Sigmoid colon (tissue), 4 donors: ENCODE data around the gene GDA.

Source experiments
- CTCF ChIP-seq, 4 experiments: fragments of 450-650 bp in 3 of 4; fragments of 200-600 bp in 1 of 4; IDR thresholded peaks; one replicate each; pipeline ENCODE4 v1.5.1; 2016 to 2019; ENCODE audit warnings: antibody characterized with exemption in 4 of 4, mild to moderate bottlenecking in 3 of 4, moderate library complexity in 2 of 4
- EP300 ChIP-seq, 4 donors: sonication (generic); formaldehyde crosslinking; IDR thresholded peaks; one replicate each; pipeline ENCODE4 v1.6.1; 2017; ENCODE audit warnings: antibody characterized with exemption in 4 of 4
- POLR2A ChIP-seq, 2 donors: fragments of 450-650 bp; IDR thresholded peaks; one replicate each; pipeline ENCODE4 v1.6.1; 2016; ENCODE audit warnings: antibody characterized with exemption in 2 of 2, mild to moderate bottlenecking in 2 of 2, moderate library complexity in 2 of 2

GRCh38 chr9:72213906-72214305 is 64.7 kb downstream of the GDA start:
- TF ChIP-seq CTCF (IDR thresholded peaks at IDR 0.05) (no peak), EP300 (IDR thresholded peaks at IDR 0.05) (no peak), POLR2A (IDR thresholded peaks at IDR 0.05) (no peak)
